Stimulated activated CD4-positive, alpha-beta T cell treated with anti-CD3 and anti-CD28 coated beads, Interleukin-12 subunit alpha, Interleukin-12 subunit beta, amount 100 ng/mL, for 24 hours (primary cell): Measurements from ENCODE around the gene STEAP1.
"Not testable (repeated sequence)": the region's sequence is repeated elsewhere in the genome, so short reads cannot be mapped to it uniquely, and the experiment has no call there.

Experiments used
- DNase-seq, 2 experiments: peaks; one replicate each; pipeline ENCODE4 v3.0.0-alpha.2; 2020; ENCODE audit warnings: low read depth in 2 of 2

The STEAP1 gene

GRCh38 chr7:90153943-90154771 lies at the start of gene STEAP1:
TSS of gene STEAP1 (plus strand) at chr7:90154469. CDS start at chr7:90159789, 5,320 bp downstream.
- peak; percentile 73 to 88 for DNase-seq

DNA sequence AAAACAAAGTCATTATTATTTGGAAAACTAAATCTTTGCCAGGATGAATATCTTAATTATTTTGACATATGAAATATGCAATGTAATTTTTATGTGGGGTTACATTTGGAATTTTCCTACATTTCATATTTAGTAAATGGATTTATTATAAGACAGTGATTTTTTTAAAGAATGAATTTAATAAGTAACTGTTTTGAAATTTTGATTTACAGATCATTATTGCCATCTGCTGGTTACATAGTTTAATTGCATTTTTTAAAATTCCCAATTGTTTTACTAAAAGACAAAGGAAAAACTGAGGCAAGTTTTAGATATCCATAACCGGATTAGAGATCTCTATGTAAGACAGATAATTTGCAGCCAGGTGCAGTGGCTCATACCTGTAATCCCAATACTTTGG lies 39.3 kb upstream of the STEAP1 start:
- not testable (repeated sequence) for DNase-seq

- peak in 1 of 2 experiments; percentile 1 for DNase-seq
These were observed 35.6 kb upstream of the STEAP1 start for GRCh38 chr7:90118551-90119177.

GRCh38 chr7:90119178-90119971 lies 34.9 kb upstream of the STEAP1 start:
- peak in 1 of 2 experiments; percentile 17 for DNase-seq

DNA sequence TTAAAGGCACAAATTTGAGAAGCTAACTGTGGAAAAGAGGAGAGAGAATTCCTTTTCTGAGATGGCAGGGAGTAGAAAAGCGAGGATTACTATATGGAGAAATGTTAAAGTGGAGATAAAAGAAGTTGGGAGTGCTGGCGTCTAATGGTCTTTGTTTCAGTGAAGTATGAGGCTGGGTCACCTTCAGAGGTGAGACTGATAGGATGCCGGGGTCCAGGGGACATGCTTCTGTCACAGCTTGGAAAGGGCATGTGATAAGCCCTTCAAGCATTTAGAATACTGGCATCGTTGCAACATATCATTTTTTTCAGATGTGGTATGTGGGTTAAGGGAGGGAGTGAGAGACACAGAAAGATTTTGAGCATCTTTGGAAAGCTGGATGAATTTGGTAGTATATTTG lies 34.1 kb upstream of the STEAP1 start:
- not testable (repeated sequence) for DNase-seq

GRCh38 chr7:90131746-90132145 lies 22.5 kb upstream of the STEAP1 start:
- DNase-seq = not testable (repeated sequence)

DNA sequence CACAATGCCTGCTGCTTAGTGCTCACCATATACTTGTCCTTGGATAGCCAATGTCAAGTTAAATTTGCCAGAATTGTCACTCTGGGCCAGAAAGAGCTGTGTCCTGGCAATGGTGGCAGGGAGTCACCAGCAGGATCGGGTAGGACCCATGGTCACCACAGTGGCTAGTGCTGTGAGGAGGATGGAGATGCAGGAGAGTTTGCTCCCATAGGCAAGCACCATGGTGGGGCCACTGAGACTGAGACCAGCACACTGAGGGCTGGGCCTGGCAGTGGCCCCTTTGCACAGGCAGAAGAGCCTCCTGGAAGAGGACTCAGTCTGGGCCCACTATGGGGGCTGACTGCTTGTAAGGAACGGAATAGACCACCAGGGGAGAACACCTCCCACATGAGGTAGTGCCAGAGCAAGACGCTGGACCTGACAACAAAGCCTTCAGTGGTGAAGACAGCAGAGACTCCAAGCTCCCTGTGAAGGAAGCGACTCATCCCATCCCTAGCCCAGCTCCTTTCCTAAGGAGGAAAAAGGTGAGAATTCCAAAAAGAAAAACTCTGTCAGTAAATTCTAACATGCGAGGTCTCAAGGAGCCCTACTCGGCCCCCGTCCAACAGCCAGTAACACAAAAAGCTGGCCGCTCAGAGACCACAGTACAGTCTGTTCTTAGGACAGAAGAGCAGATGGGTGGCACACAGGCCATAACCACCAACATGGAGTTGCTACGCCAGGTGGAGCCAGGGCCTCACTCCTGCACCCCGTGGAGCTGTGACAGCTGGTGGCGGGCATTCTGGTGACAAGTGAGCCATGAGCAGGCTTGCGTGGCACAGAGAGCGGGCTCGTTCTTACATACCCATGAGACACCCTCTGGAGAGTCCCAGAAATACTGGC lies 6.9 kb upstream of the STEAP1 start:
- DNase-seq = not testable (repeated sequence)

- DNase-seq = peak in 1 of 2 experiments; percentile 13
These were observed 4.8 kb upstream of the STEAP1 start for GRCh38 chr7:90149428-90149827.

DNA sequence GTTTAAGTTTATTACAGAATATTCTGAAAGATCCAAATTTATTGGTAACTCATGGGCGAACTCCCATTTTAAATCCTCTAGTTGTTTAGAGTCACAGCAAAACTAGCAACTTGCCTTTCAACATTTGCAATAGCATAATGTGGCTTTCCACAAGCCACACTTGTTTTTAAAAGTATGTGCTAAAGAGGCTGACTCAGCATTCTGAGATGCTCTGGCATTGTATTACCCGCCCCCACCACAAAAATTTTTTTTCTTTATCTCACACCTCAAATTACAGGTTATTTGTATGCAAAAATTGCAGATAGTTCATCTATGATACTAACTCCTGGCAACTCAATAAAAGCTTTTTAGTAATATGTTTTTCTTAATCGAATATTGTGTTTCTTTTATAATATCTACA lies 2.4 kb upstream of the STEAP1 start:
- not testable (repeated sequence) for DNase-seq

DNA sequence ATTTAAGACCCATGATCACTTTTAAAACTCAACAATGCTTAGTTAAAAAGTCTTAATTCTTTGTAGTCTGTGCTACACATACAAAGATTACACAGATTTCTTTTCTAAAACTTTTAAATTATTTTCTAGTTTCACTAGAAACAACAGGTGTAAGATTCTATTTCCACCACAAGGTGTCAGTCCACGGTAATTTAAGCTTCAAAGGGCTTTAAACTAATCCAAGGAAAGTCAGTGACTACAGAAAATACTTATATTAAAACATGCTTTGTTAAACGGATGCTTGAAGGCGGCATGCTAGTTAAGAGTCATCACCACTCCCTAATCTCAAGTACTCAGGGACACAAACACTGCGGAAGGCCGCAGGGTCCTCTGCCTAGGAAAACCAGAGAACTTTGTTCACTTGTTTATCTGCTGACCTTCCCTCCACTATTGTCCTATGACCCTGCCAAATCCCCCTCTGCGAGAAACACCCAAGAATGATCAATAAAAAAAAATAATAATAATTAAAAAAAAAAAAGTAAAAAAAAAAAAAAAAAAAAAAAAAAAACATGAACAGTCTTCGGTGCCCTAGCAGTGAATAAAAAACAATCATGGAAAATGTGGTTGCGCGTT lies 1.5 kb upstream of the STEAP1 start:
- DNase-seq = not testable (repeated sequence)

DNA sequence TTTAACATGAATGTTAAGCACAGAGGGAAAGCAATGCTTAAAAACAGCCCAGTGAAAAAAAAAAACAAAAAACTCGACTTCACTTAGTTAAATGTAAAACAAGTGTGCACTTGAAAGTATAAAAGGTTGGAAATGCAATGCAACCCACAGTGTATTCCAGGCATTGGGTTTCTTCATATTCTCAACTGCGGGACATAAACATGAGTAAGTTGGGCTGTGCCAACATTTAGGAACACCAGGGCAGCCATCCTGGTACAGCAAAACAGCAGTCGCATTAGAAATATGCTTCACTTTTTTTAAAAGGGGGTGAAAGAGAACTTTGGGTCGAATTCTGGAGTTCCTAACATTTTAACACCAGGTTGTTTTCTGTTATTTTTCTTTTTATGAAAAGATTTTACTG lies 937 bp downstream of the STEAP1 start:
- no peak for DNase-seq

DNA sequence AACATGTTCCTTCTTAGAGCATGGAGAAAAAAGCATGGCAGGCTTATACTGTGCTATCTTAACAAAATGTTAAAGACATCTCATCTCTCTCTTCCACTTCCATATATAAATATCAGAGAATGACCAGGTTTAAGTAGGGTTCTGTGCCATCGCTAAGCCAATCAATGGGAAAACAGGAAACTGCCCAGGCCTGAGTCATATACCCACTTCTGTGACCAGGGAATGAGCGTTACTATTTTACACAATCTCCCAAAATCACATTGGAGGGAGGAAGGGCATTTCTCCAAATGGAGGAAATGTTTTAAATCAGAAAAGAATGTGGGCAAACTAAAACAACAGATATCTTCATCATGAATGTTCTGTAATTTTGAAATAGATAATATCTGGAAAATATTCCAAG lies 3.1 kb downstream of the STEAP1 start:
- DNase-seq = not testable (repeated sequence)

GRCh38 chr7:90157761-90158350 lies 3.6 kb downstream of the STEAP1 start:
- not testable (repeated sequence) for DNase-seq

GRCh38 chr7:90163534-90163933 lies 9.3 kb downstream of the STEAP1 start:
- DNase-seq = no peak

DNA sequence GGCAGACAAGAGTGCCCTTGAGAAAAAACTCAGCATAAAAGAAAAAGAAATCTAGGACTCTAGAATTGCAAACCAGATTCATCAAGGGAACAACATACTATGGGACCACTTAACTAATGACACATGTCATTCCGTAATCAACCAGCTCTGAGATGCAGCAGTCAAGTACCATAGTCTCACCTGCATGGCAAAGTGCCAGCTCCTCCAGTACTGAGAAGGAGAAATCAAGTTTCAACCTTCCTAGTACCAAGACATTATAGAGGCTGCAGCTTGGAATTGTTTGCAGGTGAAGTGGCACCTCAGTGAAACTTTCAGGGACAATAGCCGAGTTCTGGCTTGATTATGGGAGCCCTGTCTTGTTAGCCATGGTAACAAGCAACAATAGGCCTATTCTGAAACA lies 11.5 kb downstream of the STEAP1 start:
- DNase-seq = no peak

DNA sequence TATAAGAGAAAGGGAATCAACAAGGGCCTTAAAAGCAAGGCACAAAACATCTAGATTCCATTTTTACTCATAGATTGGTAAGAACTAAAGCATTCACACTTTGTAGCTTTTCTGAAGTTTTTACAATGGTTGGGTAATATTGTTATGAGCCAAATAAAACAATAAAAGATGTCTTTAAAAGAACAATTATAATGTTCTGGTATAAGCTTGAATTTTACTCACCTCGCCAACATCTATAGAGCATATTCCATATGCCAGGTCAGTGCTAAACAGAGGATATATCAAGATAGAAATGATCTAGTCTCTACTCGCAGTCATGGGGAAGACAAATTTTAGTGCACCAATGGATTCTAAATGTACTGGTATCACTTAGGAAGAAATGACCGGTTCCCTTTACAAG lies 11.9 kb downstream of the STEAP1 start:
- DNase-seq = no peak

DNA sequence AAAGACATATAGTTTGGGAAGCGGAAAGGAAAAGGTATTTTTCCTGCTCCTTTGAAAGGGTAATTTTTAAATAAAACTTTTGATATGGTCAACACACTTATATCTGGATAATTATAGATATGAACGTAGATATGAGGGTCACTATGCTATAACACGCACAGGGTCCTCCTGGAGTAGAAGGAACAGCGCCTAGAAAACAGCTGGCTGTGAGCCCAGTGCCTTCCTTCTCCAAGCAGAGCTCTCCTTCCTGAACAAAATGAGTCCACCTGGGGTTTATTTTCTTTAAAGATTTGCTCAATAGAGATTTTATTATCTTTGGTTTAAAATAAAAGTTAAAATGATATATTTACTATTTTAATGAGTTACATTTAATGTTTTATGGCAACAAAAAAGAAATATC lies 13.1 kb downstream of the STEAP1 start:
- DNase-seq = no peak

- DNase-seq = no peak
These were observed 15.6 kb downstream of the STEAP1 start for GRCh38 chr7:90169891-90170290.

- no peak for DNase-seq
These were observed 17.9 kb downstream of the STEAP1 start for GRCh38 chr7:90172121-90172520.

- no peak for DNase-seq
These were observed 18.4 kb downstream of the STEAP1 start for GRCh38 chr7:90172624-90173023.
